AG04449 (cell line): ENCODE data around the gene GALR3.
A peak's percentile ranks its signal among the peaks of the same experiment; 100 is the strongest.

Experiments
- CTCF ChIA-PET: fragments of 350-600 bp; formaldehyde crosslinking; extraction: SDS; loops from one replicate; lab custom pipeline; 2021; ENCODE audit warnings: antibody characterized with exemption; lab: Yijun Ruan, JAX
- POLR2A ChIA-PET: fragments of 400-600, 350-600 bp; formaldehyde crosslinking; extraction: SDS; loops from one replicate; lab custom pipeline; 2020; ENCODE audit warnings: antibody characterized with exemption, inconsistent platforms; lab: Yijun Ruan, JAX
- DNase-seq: peaks from one replicate; pipeline ENCODE4 v3.0.0-alpha.2; 2010; ENCODE audit warnings: low read depth, low spot score
- H3K4me3 ChIP-seq: 2 replicates; pipeline ENCODE4 v1.5.1; 2011; ENCODE audit warnings: low read depth, mild to moderate bottlenecking, control low read depth, low read length
- CTCF ChIP-seq: IDR thresholded peaks from one replicate; pipeline ENCODE4 v1.5.1; 2011; ENCODE audit warnings: mild to moderate bottlenecking, moderate library complexity, low read length, control low read depth, inconsistent platforms; ENCODE audit not compliant: insufficient read depth; ENCODE audit errors: missing control alignments

Gene GALR3

GRCh38 chr22:37802310-37803194, 20.6 kb upstream of the GALR3 start:
- no peak for TF ChIP-seq CTCF
- peak overlapping the region; percentile 61 for H3K4me3 ChIP-seq
- DNase-seq: no peak
- ChIA-PET CTCF (interaction anchor here (0.9 to 1.5 kb wide), 4 partner anchors 11 to 258 kb away, joined by 3 to 8 read pairs (median 5); no protein-coding TSS in a partner anchor), POLR2A (interaction anchor here (0.6 kb wide), 1 partner anchor 23 kb away, joined by 3 read pairs; no protein-coding TSS in a partner anchor)

GRCh38 chr22:37803195-37803638, 20.0 kb upstream of the GALR3 start:
- POLR2A ChIA-PET: no interaction called here
- H3K4me3 ChIP-seq: no peak overlapping the region
- DNase-seq: no peak
- CTCF ChIA-PET: interaction anchor here (0.8 to 1.4 kb wide), 4 partner anchors 11 to 258 kb away, joined by 3 to 8 read pairs (median 5); no protein-coding TSS in a partner anchor
- no peak for TF ChIP-seq CTCF

GRCh38 chr22:37803639-37804351, 19.4 kb upstream of the GALR3 start:
- ChIA-PET CTCF (interaction anchor here (0.8 to 2.3 kb wide), 4 partner anchors 11 to 160 kb away, joined by 5 to 21 read pairs (median 8); no protein-coding TSS in a partner anchor), POLR2A (interaction anchor here (1.4 kb wide), 1 partner anchor 15 kb away, joined by 5 read pairs; no protein-coding TSS in a partner anchor)
- no peak for DNase-seq
- TF ChIP-seq CTCF: no peak
- peak overlapping the region; percentile 76 for H3K4me3 ChIP-seq

GRCh38 chr22:37804352-37804880, 18.8 kb upstream of the GALR3 start:
- CTCF ChIA-PET: interaction anchor here (1.5 to 2.3 kb wide), 2 partner anchors 14 to 161 kb away, joined by 5 to 21 read pairs; no protein-coding TSS in a partner anchor
- DNase-seq: no peak
- POLR2A ChIA-PET: interaction anchor here (0.6 to 1.4 kb wide), 9 partner anchors 8 to 143 kb away, joined by 3 to 7 read pairs (median 4); partner anchors contain the start of genes ANKRD54 and LGALS1
- TF ChIP-seq CTCF: no peak
- H3K4me3 ChIP-seq: peak overlapping the region; percentile 76

- no peak for DNase-seq
- ChIA-PET POLR2A (interaction anchor here (0.6 to 1.4 kb wide), 10 partner anchors 9 to 144 kb away, joined by 3 to 7 read pairs (median 4); partner anchors contain the start of genes ANKRD54 and LGALS1), CTCF (interaction anchor here (1.5 to 2.3 kb wide), 2 partner anchors 14 to 162 kb away, joined by 5 to 21 read pairs; no protein-coding TSS in a partner anchor)
- no peak for TF ChIP-seq CTCF
- peak overlapping the region; percentile 76 for H3K4me3 ChIP-seq
Observed at GRCh38 chr22:37804881-37805809, 18.0 kb upstream of the GALR3 start.
